ENCODE measurements around the gene UGT1A9.

UGT1A9 gene

DNA sequence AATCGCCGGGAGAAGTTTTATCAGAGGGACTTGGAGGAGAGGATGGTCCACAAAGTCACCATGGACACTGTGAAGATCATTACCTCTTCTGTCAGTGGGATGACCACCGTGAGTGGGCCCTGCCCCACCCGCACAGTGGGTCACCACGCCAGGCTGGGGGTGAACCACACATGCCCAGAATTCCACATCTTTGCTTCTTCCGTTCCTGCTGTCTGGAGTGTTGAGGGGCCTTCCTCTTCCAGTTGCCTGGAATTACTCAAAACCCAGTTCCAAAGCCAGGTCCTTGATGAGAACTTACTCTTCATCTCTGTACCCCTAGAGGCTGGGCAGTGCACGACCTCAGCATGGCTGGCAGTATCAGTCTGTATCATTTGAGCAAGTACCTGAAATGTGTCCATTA is 128.5 kb downstream of the UGT1A9 start:
- TF ChIP-seq, protein P1, sequence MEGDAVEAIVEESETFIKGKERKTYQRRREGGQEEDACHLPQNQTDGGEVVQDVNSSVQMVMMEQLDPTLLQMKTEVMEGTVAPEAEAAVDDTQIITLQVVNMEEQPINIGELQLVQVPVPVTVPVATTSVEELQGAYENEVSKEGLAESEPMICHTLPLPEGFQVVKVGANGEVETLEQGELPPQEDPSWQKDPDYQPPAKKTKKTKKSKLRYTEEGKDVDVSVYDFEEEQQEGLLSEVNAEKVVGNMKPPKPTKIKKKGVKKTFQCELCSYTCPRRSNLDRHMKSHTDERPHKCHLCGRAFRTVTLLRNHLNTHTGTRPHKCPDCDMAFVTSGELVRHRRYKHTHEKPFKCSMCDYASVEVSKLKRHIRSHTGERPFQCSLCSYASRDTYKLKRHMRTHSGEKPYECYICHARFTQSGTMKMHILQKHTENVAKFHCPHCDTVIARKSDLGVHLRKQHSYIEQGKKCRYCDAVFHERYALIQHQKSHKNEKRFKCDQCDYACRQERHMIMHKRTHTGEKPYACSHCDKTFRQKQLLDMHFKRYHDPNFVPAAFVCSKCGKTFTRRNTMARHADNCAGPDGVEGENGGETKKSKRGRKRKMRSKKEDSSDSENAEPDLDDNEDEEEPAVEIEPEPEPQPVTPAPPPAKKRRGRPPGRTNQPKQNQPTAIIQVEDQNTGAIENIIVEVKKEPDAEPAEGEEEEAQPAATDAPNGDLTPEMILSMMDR (IDR thresholded peaks at IDR 0.05; ENCODE audit: low read depth, low read length): no peak
- no peak overlapping the region for H3K4me3 ChIP-seq (ENCODE audit: low read depth, low read length)

DNA sequence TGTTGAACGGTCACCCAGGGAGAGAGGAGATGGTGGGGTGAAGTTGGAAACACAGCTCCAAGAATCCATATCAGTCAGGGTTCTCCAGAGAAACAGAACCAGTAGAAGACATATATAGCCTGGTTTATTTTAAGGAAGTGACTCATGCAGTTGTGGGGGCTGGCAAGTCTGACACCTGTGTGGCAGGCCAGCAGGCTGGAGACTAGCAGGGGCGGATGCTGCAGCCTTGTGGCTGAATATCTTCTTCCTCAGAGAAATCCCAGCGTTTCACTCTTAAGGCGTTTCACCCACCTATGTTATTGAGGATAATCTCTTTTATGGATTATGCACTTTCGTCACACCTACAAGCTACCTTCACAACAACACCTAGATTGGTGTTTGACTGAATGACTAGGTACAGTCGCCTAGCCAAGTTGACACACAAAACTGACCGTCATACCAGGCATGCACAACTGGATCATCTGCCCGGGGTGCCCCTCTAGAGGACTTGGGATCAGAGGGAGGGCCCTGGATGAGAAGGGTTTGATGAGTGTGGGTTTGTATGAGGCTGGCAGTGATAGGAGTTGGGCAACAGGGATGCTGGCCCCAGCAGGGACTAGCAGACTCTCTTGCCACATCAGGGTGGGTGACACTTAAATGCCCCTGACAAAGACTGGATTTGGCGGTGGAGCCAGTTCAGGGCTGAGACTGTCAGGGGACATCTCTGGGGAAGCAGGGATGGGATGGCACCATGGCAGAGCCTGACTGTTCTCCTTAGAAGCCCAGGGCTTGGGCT is 129.8 kb downstream of the UGT1A9 start:
- H3K4me3 ChIP-seq (ENCODE audit: low read depth, low read length): no peak overlapping the region
- TF ChIP-seq, protein P1 (IDR thresholded peaks at IDR 0.05; ENCODE audit: low read depth, low read length): no peak

DNA sequence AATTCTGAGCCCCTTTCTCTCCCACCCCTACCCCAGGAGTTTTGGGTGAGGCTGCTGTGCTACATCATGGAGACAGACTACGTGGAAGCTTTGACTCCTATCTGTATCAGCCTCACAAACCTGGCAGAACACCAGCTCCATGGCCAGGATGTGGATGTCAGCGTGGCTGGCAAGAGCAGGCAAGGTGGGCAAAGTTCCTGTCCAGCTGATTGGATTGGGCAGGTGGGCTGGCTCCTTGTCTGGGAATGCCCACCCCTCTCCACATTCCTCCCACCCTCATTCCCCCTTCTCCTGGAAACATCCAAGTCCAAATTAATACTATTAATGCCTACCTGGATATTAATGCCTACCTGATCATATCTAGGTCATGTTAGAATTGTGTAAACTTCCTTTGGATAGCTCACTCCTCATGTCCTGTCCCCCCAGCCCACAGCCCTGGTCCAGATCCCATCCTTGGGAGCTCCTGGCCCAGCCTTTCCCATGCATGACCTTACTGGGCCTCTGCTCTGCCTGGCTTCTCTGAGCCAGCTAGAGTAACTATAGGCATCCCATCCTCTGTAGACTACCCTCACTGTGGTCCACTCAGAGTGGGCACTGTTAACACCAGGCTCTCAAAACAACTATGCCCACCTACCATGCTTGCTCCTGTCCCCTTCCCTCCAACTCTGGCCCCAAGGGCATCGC is 130.6 kb downstream of the UGT1A9 start:
- H3K4me3 ChIP-seq (ENCODE audit: low read depth, low read length): no peak overlapping the region
- TF ChIP-seq, protein P1 (IDR thresholded peaks at IDR 0.05; ENCODE audit: low read depth, low read length): no peak

DNA sequence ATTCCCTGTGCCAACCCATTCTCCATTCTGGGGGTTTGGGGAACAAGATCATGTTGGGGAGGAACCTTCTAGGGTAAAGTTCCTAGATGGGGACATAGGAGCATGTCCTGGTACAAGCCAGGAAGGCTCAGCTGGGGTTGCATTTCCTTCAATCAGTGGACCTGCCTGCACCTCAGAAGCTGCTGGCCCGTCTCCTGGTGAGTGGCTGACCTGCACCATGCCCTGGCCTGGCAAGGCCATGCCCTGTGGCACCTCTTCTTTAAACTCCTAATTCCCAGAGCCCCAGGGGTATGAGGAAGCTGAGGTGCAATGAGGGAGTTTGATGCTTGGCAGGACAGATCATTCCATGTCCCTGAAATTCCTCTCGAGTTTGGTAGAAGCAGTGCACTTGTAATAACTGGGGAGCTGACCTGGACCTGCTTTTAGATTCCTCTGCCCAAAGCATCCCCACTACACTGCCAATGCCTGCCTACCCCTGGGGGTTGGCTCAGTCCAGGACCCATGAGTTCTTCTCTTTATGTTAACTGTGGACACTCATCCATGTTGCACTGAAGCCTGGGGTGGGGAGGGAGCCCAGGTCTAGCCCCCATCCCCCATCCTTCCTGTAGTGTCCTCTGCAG is 131.7 kb downstream of the UGT1A9 start:
- TF ChIP-seq, protein P1 (IDR thresholded peaks at IDR 0.05; ENCODE audit: low read depth, low read length): no peak
- H3K4me3 ChIP-seq (ENCODE audit: low read depth, low read length): no peak overlapping the region

DNA sequence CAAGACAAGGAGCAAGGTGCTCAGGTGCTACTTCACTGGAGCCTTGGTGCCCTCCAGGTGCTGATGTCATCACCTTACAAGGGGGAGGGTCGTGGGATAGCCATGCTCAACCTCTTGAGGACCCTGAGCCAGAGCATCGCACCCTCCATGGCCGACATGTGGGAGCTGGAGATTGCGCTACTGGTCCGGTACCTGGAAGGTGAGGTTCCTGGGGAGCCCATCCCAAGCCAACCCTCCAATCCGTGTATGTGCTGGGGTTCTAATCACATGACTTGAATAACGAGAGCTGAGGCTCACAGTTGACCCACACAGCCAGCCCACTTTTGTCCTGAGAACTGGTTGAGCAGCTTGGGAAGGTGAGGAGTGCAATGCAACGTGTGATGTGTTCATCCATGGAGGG is 132.3 kb downstream of the UGT1A9 start:
- TF ChIP-seq, protein P1 (IDR thresholded peaks at IDR 0.05; ENCODE audit: low read depth, low read length): no peak
- no peak overlapping the region for H3K4me3 ChIP-seq (ENCODE audit: low read depth, low read length)

DNA sequence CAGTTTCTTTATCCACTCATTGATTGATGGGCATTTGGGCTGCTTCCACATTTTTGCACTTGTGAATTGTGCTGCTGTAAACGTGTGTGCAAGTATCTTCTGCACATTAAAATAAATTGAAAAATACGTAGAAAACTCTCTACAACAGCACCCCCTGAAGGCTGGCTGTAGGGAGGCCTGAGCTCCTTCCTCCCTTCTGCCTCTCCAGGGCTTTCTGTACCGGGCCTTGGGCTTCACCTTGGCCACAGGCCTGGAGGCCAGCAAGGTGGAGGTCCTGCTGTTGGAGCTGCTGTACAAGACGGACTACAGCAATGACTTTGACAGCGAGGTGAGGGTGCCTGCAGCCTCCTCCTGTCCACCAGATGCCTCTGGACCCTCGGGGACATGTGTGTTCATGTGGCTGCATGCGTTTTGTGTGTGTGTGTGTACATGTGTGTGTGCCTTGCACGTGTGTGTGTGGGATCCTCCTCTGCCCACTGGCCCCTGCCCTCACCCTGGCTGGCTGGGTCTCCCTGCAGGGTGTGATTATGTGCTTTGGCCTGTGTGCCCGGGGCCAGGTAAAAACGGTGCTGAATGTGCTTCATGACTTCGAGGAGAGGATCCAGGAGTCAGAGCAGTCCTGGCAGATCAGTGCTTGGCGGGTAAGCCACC is 135.6 kb downstream of the UGT1A9 start:
- H3K4me3 ChIP-seq (ENCODE audit: low read depth, low read length): no peak overlapping the region

More for the DNA sequence above, 135.6 kb downstream of the UGT1A9 start:
- TF ChIP-seq, protein P1 (IDR thresholded peaks at IDR 0.05; ENCODE audit: low read depth, low read length): no peak

Measured in WI38 (cell line).